ENCODE results near the gene C8B. TPM values are rescaled to one million over a fixed set of nuclear protein-coding genes. Genes with fewer than 3 reads are reported as not detected.

C8B gene
- total RNA-seq, 4 donors from 2014 or later, result not detected

GRCh38 chr1:56979986-56980755, 14.4 kb upstream of the C8B start:
- Histone ChIP-seq H3K4me1 (no peaks in the 10 kb centered on the region), H3K4me3 (no peak overlapping the region), H3K27me3 (no peaks in the 10 kb centered on the region), H3K27ac (no peak overlapping the region), H3K36me3 (no peaks in the 10 kb centered on the region), H3K9me3 (no peaks in the 10 kb centered on the region)
- intact Hi-C loops (cut with DNase I; ENCODE audit: low total_unique reads), result no loop called here
- no peak for TF ChIP-seq POLR2A (IDR thresholded peaks at IDR 0.05)
- no peak for TF ChIP-seq CTCF (IDR thresholded peaks at IDR 0.05)
- no peak for DNase-seq

GRCh38 chr1:56978819-56979218, 13.0 kb upstream of the C8B start:
- intact Hi-C loops (cut with DNase I; ENCODE audit: low total_unique reads), result no loop called here
- H3K27ac ChIP-seq, result no peak overlapping the region
- DNase-seq, result no peak
- H3K9me3 ChIP-seq, result no peaks in the 10 kb centered on the region
- no peaks in the 10 kb centered on the region for H3K4me1 ChIP-seq
- H3K4me3 ChIP-seq, result no peak overlapping the region
- TF ChIP-seq POLR2A (IDR thresholded peaks at IDR 0.05) (no peak), CTCF (IDR thresholded peaks at IDR 0.05) (no peak)
- no peaks in the 10 kb centered on the region for H3K36me3 ChIP-seq
- H3K27me3 ChIP-seq, result no peaks in the 10 kb centered on the region

- Histone ChIP-seq H3K4me1 (no peaks in the 10 kb centered on the region), H3K27ac (no peak overlapping the region), H3K4me3 (no peak overlapping the region), H3K27me3 (no peaks in the 10 kb centered on the region), H3K36me3 (no peaks in the 10 kb centered on the region), H3K9me3 (no peaks in the 10 kb centered on the region)
- no peak for TF ChIP-seq CTCF (IDR thresholded peaks at IDR 0.05)
- no peak for TF ChIP-seq POLR2A (IDR thresholded peaks at IDR 0.05)
- intact Hi-C loops (cut with DNase I; ENCODE audit: low total_unique reads), result no loop called here
- DNase-seq, result no peak
Observed at GRCh38 chr1:56977910-56978309, 12.1 kb upstream of the C8B start.

GRCh38 chr1:56975446-56975845, 9.6 kb upstream of the C8B start:
- no peak for DNase-seq
- H3K27me3 ChIP-seq, result no peaks in the 10 kb centered on the region
- H3K27ac ChIP-seq, result no peak overlapping the region
- H3K36me3 ChIP-seq, result no peaks in the 10 kb centered on the region
- no peaks in the 10 kb centered on the region for H3K4me1 ChIP-seq
- TF ChIP-seq POLR2A (IDR thresholded peaks at IDR 0.05), result no peak
- no peak for TF ChIP-seq CTCF (IDR thresholded peaks at IDR 0.05)
- intact Hi-C loops (cut with DNase I; ENCODE audit: low total_unique reads), result no loop called here
- H3K9me3 ChIP-seq, result no peaks in the 10 kb centered on the region
- no peak overlapping the region for H3K4me3 ChIP-seq

GRCh38 chr1:56973923-56974742, 8.3 kb upstream of the C8B start:
- TF ChIP-seq CTCF (IDR thresholded peaks at IDR 0.05) (no peak), POLR2A (IDR thresholded peaks at IDR 0.05) (no peak)

More at GRCh38 chr1:56973923-56974742, 8.3 kb upstream of the C8B start:
- no peaks in the 10 kb centered on the region for H3K9me3 ChIP-seq
- no peaks in the 10 kb centered on the region for H3K4me1 ChIP-seq
- intact Hi-C loops (cut with DNase I; ENCODE audit: low total_unique reads), result no loop called here
- no peak for DNase-seq
- H3K27me3 ChIP-seq, result no peaks in the 10 kb centered on the region
- no peak overlapping the region for H3K27ac ChIP-seq
- H3K4me3 ChIP-seq, result no peak overlapping the region
- H3K36me3 ChIP-seq, result no peaks in the 10 kb centered on the region

Data from uterus (tissue), 4 donors.